Inferior parietal cortex (tissue), 1 donor: Measurements from ENCODE around the gene GPR31.

Source experiments
- DNase-seq: peaks from one replicate; pipeline ENCODE4 v3.0.0-alpha.2; 2016; ENCODE audit errors: extremely low spot score

The GPR31 gene

GRCh38 chr6:167165858-167166471 lies 8.2 kb upstream of the GPR31 start:
- no peak for DNase-seq

- no peak for DNase-seq
These were observed 6.5 kb upstream of the GPR31 start for GRCh38 chr6:167164261-167164660.

GRCh38 chr6:167163476-167164011 lies 5.8 kb upstream of the GPR31 start:
- DNase-seq: no peak

- no peak for DNase-seq
These were observed 4.8 kb upstream of the GPR31 start for GRCh38 chr6:167162591-167162990.

- DNase-seq: no peak
These were observed 4.2 kb upstream of the GPR31 start for GRCh38 chr6:167161851-167162467.

GRCh38 chr6:167157414-167157813 lies 366 bp downstream of the GPR31 start:
- no peak for DNase-seq

- DNase-seq: no peak
These were observed 2.9 kb downstream of the GPR31 start for GRCh38 chr6:167154895-167155294.

GRCh38 chr6:167154291-167154690 lies 3.5 kb downstream of the GPR31 start:
- no peak for DNase-seq

GRCh38 chr6:167153521-167153959 lies 4.2 kb downstream of the GPR31 start:
- DNase-seq: no peak

GRCh38 chr6:167152862-167153261 lies 4.9 kb downstream of the GPR31 start:
- no peak for DNase-seq

GRCh38 chr6:167151648-167152047 lies 6.1 kb downstream of the GPR31 start:
- DNase-seq: no peak

GRCh38 chr6:167150941-167151549 lies 6.7 kb downstream of the GPR31 start:
- DNase-seq: no peak

- DNase-seq: no peak
These were observed 8.8 kb downstream of the GPR31 start for GRCh38 chr6:167148997-167149396.

GRCh38 chr6:167148021-167148420 lies 9.8 kb downstream of the GPR31 start:
- DNase-seq: no peak

GRCh38 chr6:167146977-167147376 lies 10.8 kb downstream of the GPR31 start:
- no peak for DNase-seq

GRCh38 chr6:167146135-167146534 lies 11.6 kb downstream of the GPR31 start:
- DNase-seq: no peak

- no peak for DNase-seq
These were observed 12.3 kb downstream of the GPR31 start for GRCh38 chr6:167145461-167145860.

GRCh38 chr6:167143041-167143440 lies 14.7 kb downstream of the GPR31 start:
- DNase-seq: no peak

GRCh38 chr6:167142433-167142761 lies 15.4 kb downstream of the GPR31 start:
- no peak for DNase-seq

GRCh38 chr6:167141667-167142432 lies 15.9 kb downstream of the GPR31 start:
- DNase-seq: no peak

GRCh38 chr6:167140589-167141474 lies 16.9 kb downstream of the GPR31 start:
- DNase-seq: no peak
